Measurements from ENCODE around the gene RGS18.

RGS18 gene

GRCh38 chr1:192175971-192176370, 17.7 kb downstream of the RGS18 start:
- TF ChIP-seq CTCF (IDR thresholded peaks at IDR 0.05; ENCODE audit: poor library complexity, severe bottlenecking), result no peak
- H3K4me1 ChIP-seq (ENCODE audit: insufficient read depth, poor library complexity, severe bottlenecking), result no peaks in the 10 kb centered on the region
- no peaks in the 10 kb centered on the region for H3K27me3 ChIP-seq (ENCODE audit: insufficient read depth, poor library complexity, severe bottlenecking)
- no peak overlapping the region for H3K27ac ChIP-seq (ENCODE audit: poor library complexity, severe bottlenecking)
- DNase-seq (ENCODE audit: low spot score), result no peak
- no peak for ATAC-seq (ENCODE audit: low read depth)
- H3K36me3 ChIP-seq (ENCODE audit: low read depth), result no peaks in the 10 kb centered on the region
- no peaks in the 10 kb centered on the region for H3K9me3 ChIP-seq (ENCODE audit: severe bottlenecking)
- H3K4me3 ChIP-seq (ENCODE audit: severe bottlenecking), result no peak overlapping the region

GRCh38 chr1:192183788-192184187, 25.5 kb downstream of the RGS18 start:
- ATAC-seq (ENCODE audit: low read depth) (no peak), DNase-seq (ENCODE audit: low spot score) (no peak)
- Histone ChIP-seq H3K4me3 (ENCODE audit: severe bottlenecking) (no peak overlapping the region), H3K27ac (ENCODE audit: poor library complexity, severe bottlenecking) (no peak overlapping the region), H3K9me3 (ENCODE audit: severe bottlenecking) (no peaks in the 10 kb centered on the region), H3K4me1 (ENCODE audit: insufficient read depth, poor library complexity, severe bottlenecking) (no peaks in the 10 kb centered on the region), H3K27me3 (ENCODE audit: insufficient read depth, poor library complexity, severe bottlenecking) (no peaks in the 10 kb centered on the region), H3K36me3 (ENCODE audit: low read depth) (no peaks in the 10 kb centered on the region)
- TF ChIP-seq CTCF (IDR thresholded peaks at IDR 0.05; ENCODE audit: poor library complexity, severe bottlenecking), result no peak

- no peaks in the 10 kb centered on the region for H3K27me3 ChIP-seq (ENCODE audit: insufficient read depth, poor library complexity, severe bottlenecking)
- DNase-seq (ENCODE audit: low spot score) (no peak), ATAC-seq (ENCODE audit: low read depth) (no peak)
- no peaks in the 10 kb centered on the region for H3K4me1 ChIP-seq (ENCODE audit: insufficient read depth, poor library complexity, severe bottlenecking)
- no peaks in the 10 kb centered on the region for H3K36me3 ChIP-seq (ENCODE audit: low read depth)
- no peak overlapping the region for H3K4me3 ChIP-seq (ENCODE audit: severe bottlenecking)
- no peaks in the 10 kb centered on the region for H3K9me3 ChIP-seq (ENCODE audit: severe bottlenecking)
- TF ChIP-seq CTCF (IDR thresholded peaks at IDR 0.05; ENCODE audit: poor library complexity, severe bottlenecking), result no peak
- no peak overlapping the region for H3K27ac ChIP-seq (ENCODE audit: poor library complexity, severe bottlenecking)
These were observed 27.9 kb downstream of the RGS18 start for GRCh38 chr1:192186197-192186596.

GRCh38 chr1:192190066-192190465, 31.8 kb downstream of the RGS18 start:
- no peaks in the 10 kb centered on the region for H3K4me1 ChIP-seq (ENCODE audit: insufficient read depth, poor library complexity, severe bottlenecking)
- no peak for TF ChIP-seq CTCF (IDR thresholded peaks at IDR 0.05; ENCODE audit: poor library complexity, severe bottlenecking)
- no peak overlapping the region for H3K4me3 ChIP-seq (ENCODE audit: severe bottlenecking)
- peaks cover 4% of the 10 kb centered on the region for H3K27me3 ChIP-seq (ENCODE audit: insufficient read depth, poor library complexity, severe bottlenecking)
- ATAC-seq (ENCODE audit: low read depth), result no peak
- no peak for DNase-seq (ENCODE audit: low spot score)
- no peaks in the 10 kb centered on the region for H3K36me3 ChIP-seq (ENCODE audit: low read depth)
- no peaks in the 10 kb centered on the region for H3K9me3 ChIP-seq (ENCODE audit: severe bottlenecking)
- H3K27ac ChIP-seq (ENCODE audit: poor library complexity, severe bottlenecking), result no peak overlapping the region

- H3K27me3 ChIP-seq (ENCODE audit: insufficient read depth, poor library complexity, severe bottlenecking), result peaks cover 4% of the 10 kb centered on the region
- H3K9me3 ChIP-seq (ENCODE audit: severe bottlenecking), result no peaks in the 10 kb centered on the region
- no peak overlapping the region for H3K27ac ChIP-seq (ENCODE audit: poor library complexity, severe bottlenecking)
- DNase-seq (ENCODE audit: low spot score) (no peak), ATAC-seq (ENCODE audit: low read depth) (no peak)
- no peak overlapping the region for H3K4me3 ChIP-seq (ENCODE audit: severe bottlenecking)
- no peaks in the 10 kb centered on the region for H3K4me1 ChIP-seq (ENCODE audit: insufficient read depth, poor library complexity, severe bottlenecking)
- no peak for TF ChIP-seq CTCF (IDR thresholded peaks at IDR 0.05; ENCODE audit: poor library complexity, severe bottlenecking)
- H3K36me3 ChIP-seq (ENCODE audit: low read depth), result no peaks in the 10 kb centered on the region
These were observed 43.0 kb downstream of the RGS18 start for GRCh38 chr1:192201303-192201702.

Measured in RWPE2 (cell line).